Adipocyte (in vitro differentiated cells): ENCODE data around the gene NEDD4L.

Experiments
- DNase-seq: peaks from one replicate; pipeline ENCODE4 v3.0.0-alpha.2; 2015; ENCODE audit warnings: low read depth
- H3K27me3 ChIP-seq: replicated peaks from 2 replicates; pipeline ENCODE4 v1.7.0; 2013; ENCODE audit warnings: mild to moderate bottlenecking, low read length, moderate library complexity; ENCODE audit not compliant: control insufficient read depth, insufficient read depth
- H3K36me3 ChIP-seq: 2 replicates; pipeline ENCODE4 v1.7.0; 2013; ENCODE audit warnings: low read length, mild to moderate bottlenecking, moderate library complexity; ENCODE audit not compliant: control insufficient read depth, insufficient read depth, severe bottlenecking
- H3K4me1 ChIP-seq: 2 replicates; pipeline ENCODE4 v1.7.0; 2013; ENCODE audit warnings: mild to moderate bottlenecking, low read length, moderate library complexity; ENCODE audit not compliant: control insufficient read depth, insufficient read depth
- H3K4me3 ChIP-seq: 2 replicates; pipeline ENCODE4 v1.7.0; 2013; ENCODE audit warnings: mild to moderate bottlenecking, low read length, moderate library complexity
- H3K9ac ChIP-seq: 2 replicates; pipeline ENCODE4 v1.7.0; 2013; ENCODE audit warnings: mild to moderate bottlenecking, low read length, moderate library complexity
- H3K9me3 ChIP-seq: 2 replicates; pipeline ENCODE4 v1.7.0; 2013; ENCODE audit warnings: mild to moderate bottlenecking, low read length, moderate library complexity; ENCODE audit not compliant: control insufficient read depth

Gene NEDD4L

DNA sequence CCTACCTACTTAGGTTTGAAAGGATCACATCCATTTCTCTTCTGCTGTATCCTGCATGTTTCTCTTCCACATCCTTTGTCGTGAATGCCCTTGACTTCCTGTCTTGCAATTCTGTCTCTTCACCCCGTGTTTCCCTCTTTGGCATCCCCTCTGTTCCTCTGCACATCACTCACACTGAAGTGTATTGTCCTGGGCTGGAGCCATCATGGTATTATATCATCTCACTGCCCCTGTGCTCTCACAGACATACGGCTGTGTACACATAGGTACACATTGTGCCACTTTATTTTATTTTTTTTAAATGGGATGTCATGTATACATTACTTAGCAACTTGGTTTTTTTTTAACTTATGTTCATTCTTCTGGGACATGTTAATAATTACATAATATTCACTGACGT is 293.3 kb downstream of the NEDD4L start:
- no peak overlapping the region for H3K9ac ChIP-seq
- H3K27me3 ChIP-seq = no peaks in the 10 kb centered on the region
- H3K4me1 ChIP-seq = peaks cover 5% of the 10 kb centered on the region
- H3K9me3 ChIP-seq = no peaks in the 10 kb centered on the region
- no peak overlapping the region for H3K4me3 ChIP-seq
- no peak for DNase-seq
- no peaks in the 10 kb centered on the region for H3K36me3 ChIP-seq

DNA sequence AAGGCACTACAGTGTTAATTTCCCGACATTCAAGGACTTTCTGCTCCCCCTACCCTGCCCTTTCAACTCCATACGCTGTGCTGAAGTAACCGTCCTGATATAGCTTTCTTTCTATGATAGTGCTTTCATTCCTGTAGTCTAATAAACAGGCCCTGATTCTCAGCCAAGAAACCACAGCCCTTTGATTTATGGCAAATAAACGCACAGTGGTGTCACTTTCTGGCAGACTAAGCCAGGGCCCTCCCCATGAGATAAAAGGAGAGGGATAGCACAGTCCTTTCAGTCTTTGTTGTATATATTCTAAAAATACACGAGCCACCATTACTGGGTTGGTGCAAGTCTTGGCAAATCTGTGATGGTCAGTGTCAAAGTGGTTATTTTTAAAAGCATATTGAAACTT is 293.7 kb downstream of the NEDD4L start:
- Histone ChIP-seq H3K9me3 (no peaks in the 10 kb centered on the region), H3K4me1 (peaks cover 5% of the 10 kb centered on the region), H3K36me3 (no peaks in the 10 kb centered on the region), H3K27me3 (no peaks in the 10 kb centered on the region), H3K4me3 (no peak overlapping the region), H3K9ac (no peak overlapping the region)
- DNase-seq = no peak

DNA sequence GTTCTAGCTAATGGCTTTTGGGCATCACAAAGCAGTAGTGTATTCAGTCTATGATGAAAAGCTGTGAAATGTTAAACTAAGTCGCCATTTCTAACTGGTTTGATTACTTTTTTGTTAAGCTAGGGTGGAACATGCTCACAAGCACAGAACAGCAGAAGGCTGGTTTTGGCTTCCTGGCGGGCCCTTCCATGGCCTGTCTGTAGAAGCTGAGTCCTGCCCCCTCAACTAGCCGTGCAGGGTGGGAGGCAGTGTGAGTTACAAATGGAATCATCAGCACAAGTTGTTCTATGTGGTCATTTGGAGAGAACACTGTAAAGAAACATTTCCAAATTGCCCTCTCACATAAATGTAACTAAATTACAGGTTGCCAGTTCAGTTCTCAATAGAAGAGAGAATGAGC is 294.1 kb downstream of the NEDD4L start:
- Histone ChIP-seq H3K36me3 (no peaks in the 10 kb centered on the region), H3K27me3 (no peaks in the 10 kb centered on the region), H3K9ac (no peak overlapping the region), H3K4me1 (peaks cover 5% of the 10 kb centered on the region), H3K4me3 (no peak overlapping the region), H3K9me3 (no peaks in the 10 kb centered on the region)
- no peak for DNase-seq

GRCh38 chr18:58338961-58339592 is 295.1 kb downstream of the NEDD4L start:
- Histone ChIP-seq H3K9ac (no peak overlapping the region), H3K4me3 (no peak overlapping the region), H3K36me3 (no peaks in the 10 kb centered on the region), H3K27me3 (no peaks in the 10 kb centered on the region), H3K9me3 (no peaks in the 10 kb centered on the region), H3K4me1 (peaks cover 5% of the 10 kb centered on the region)
- no peak for DNase-seq

GRCh38 chr18:58339890-58340289 is 295.9 kb downstream of the NEDD4L start:
- DNase-seq = no peak
- H3K4me3 ChIP-seq = no peak overlapping the region
- peaks cover 5% of the 10 kb centered on the region for H3K4me1 ChIP-seq
- H3K9ac ChIP-seq = no peak overlapping the region
- H3K9me3 ChIP-seq = no peaks in the 10 kb centered on the region
- no peaks in the 10 kb centered on the region for H3K27me3 ChIP-seq
- no peaks in the 10 kb centered on the region for H3K36me3 ChIP-seq

DNA sequence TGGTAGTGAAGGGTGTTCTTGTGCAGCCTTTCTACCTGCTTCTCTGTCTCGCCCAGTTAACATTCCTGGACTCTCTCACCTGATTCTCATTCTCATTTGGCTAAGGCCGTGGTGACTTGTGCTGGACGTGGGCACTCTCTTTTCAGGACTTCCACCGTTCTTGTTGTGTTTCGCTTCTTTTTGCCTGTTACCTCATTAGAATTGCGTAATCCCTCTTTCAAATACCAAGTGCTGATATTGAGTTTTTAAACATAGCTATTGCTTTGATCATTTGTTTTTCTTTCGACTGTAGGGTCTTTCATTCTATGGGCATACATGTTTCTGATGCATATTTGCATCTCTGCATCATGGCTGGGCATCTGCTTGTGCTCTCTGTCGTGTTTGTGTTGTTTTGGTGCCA is 297.9 kb downstream of the NEDD4L start:
- Histone ChIP-seq H3K36me3 (no peaks in the 10 kb centered on the region), H3K4me3 (no peak overlapping the region), H3K4me1 (peaks cover 5% of the 10 kb centered on the region), H3K9ac (no peak overlapping the region), H3K9me3 (no peaks in the 10 kb centered on the region), H3K27me3 (no peaks in the 10 kb centered on the region)
- DNase-seq = no peak

DNA sequence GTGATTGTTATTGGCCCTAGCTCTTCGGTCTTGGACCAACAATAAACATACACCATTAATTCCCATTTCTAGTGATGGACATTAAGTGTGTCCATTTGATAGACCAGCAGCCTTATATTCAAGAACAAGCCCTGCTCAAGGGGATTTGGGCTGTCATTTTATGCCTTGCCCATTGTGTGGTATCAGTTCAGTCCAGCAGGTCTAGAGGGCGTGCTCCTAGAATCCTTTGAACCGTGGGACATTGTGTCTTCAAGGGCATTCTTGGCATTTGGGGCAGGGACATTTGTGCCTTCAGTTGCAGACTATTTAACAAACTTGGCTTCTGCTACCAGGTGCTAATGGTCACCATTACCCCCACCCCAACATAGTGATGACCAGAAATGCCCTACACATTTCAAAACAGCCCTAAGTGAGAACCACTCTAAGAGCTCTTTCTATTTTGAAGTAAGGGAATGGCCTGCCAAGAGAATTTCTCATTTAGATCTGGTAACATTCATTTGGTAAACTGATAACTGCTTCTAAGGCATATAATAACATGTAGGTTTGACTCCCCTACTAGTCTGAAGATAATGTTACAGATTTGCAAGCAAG is 300.1 kb downstream of the NEDD4L start:
- Histone ChIP-seq H3K4me1 (no peaks in the 10 kb centered on the region), H3K4me3 (no peak overlapping the region), H3K27me3 (no peaks in the 10 kb centered on the region), H3K36me3 (no peaks in the 10 kb centered on the region), H3K9me3 (no peaks in the 10 kb centered on the region), H3K9ac (no peak overlapping the region)
- no peak for DNase-seq

DNA sequence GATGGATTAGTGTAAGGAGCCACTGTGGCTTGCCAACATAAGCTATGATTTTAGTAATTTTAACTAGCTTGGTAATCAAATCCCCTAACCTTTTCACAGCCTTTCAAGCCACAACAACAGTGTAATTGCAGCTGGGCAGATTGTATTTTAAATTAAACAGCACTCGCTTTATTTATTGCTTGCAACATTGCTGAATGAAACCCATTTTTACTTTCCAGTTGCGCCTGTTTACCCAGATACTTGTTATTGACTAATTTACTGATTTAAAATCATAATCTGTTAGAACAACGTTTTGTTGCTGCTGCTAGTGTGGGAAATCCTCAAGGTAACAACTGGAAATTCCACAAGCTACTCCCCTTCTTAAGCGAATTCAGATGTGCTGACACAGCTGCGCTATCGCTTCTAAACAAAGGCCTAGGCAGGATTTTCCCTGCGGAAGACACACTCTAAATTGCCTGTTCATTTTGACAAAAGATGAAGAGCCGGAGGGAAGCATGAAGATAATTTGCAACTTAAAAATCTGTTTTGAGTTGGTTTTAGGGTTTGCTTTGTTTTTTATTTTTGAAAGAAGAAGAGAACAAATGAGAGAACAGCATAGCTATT is 300.9 kb downstream of the NEDD4L start:
- Histone ChIP-seq H3K36me3 (no peaks in the 10 kb centered on the region), H3K9ac (no peak overlapping the region), H3K27me3 (no peaks in the 10 kb centered on the region), H3K9me3 (no peaks in the 10 kb centered on the region), H3K4me1 (no peaks in the 10 kb centered on the region), H3K4me3 (no peak overlapping the region)
- DNase-seq = no peak

GRCh38 chr18:58345875-58346274 is 301.8 kb downstream of the NEDD4L start:
- Histone ChIP-seq H3K27me3 (no peaks in the 10 kb centered on the region), H3K4me1 (no peaks in the 10 kb centered on the region), H3K9ac (no peak overlapping the region), H3K36me3 (no peaks in the 10 kb centered on the region), H3K4me3 (no peak overlapping the region), H3K9me3 (no peaks in the 10 kb centered on the region)
- DNase-seq = no peak

GRCh38 chr18:58347135-58347534 is 303.1 kb downstream of the NEDD4L start:
- DNase-seq = no peak
- Histone ChIP-seq H3K9me3 (no peaks in the 10 kb centered on the region), H3K27me3 (no peaks in the 10 kb centered on the region), H3K36me3 (no peaks in the 10 kb centered on the region), H3K4me3 (no peak overlapping the region), H3K9ac (no peak overlapping the region), H3K4me1 (no peaks in the 10 kb centered on the region)

- no peak overlapping the region for H3K9ac ChIP-seq
- H3K9me3 ChIP-seq = no peaks in the 10 kb centered on the region
- DNase-seq = no peak
- H3K27me3 ChIP-seq = no peaks in the 10 kb centered on the region
- no peak overlapping the region for H3K4me3 ChIP-seq
- no peaks in the 10 kb centered on the region for H3K4me1 ChIP-seq
- no peaks in the 10 kb centered on the region for H3K36me3 ChIP-seq
Observed at GRCh38 chr18:58348517-58348916, 304.5 kb downstream of the NEDD4L start.
